PC-9 (cell line): ENCODE measurements around the gene DSCAM. TPM values are rescaled to one million over a fixed set of nuclear protein-coding genes. Genes with fewer than 3 reads are reported as not detected.

ENCODE experiments used
- BruUV-seq: library from RNA; stranded (reverse); fragments of 400-500 nt; replicated peaks from 2 replicates; lab custom pipeline; 2021; lab: Mats Ljungman, UMichigan
- CTCF ChIA-PET: fragments of 300-600 bp; sonication (Branson Sonifier 250); formaldehyde crosslinking; loops from one replicate; lab custom pipeline; 2022; ENCODE audit warnings: antibody characterized with exemption; lab: Charles Lee
- POLR2A ChIA-PET: fragments of 300-600 bp; sonication (Branson Sonifier 250); formaldehyde crosslinking; loops from one replicate; lab custom pipeline; 2022; ENCODE audit warnings: antibody characterized with exemption; ENCODE audit not compliant: unreplicated experiment; lab: Charles Lee
- DNase-seq, 2 experiments: peaks; one replicate each; pipeline versions ENCODE4 v3.0.0 to v3.0.0-alpha.2; 2015 to 2022; ENCODE audit warnings: mixed read lengths in 1 of 2
- H2AFZ ChIP-seq: fragments of 200-600 bp; sonication (generic); 2 replicates; pipeline ENCODE4 v1.8.1; 2017; ENCODE audit warnings: antibody characterized with exemption
- H3F3A ChIP-seq: fragments of 200-600 bp; sonication (generic); 2 replicates; pipeline ENCODE4 v1.8.1; 2017; ENCODE audit warnings: antibody characterized with exemption, mild to moderate bottlenecking, low read depth; ENCODE audit not compliant: insufficient read depth
- H3K27ac ChIP-seq: fragments of 200-600 bp; sonication (generic); 2 replicates; pipeline ENCODE4 v1.6.1; 2016; ENCODE audit warnings: mixed run types
- H3K27me3 ChIP-seq: fragments of 200-600 bp; sonication (generic); 2 replicates; pipeline ENCODE4 v1.6.1; 2016; ENCODE audit warnings: low read depth, mixed run types; ENCODE audit not compliant: insufficient read depth
- H3K36me3 ChIP-seq: fragments of 200-600 bp; sonication (generic); 2 replicates; pipeline ENCODE4 v1.6.1; 2016; ENCODE audit warnings: low read depth, mixed run types
- H3K4me1 ChIP-seq: fragments of 200-600 bp; sonication (generic); replicated peaks from 2 replicates; pipeline ENCODE4 v1.6.1; 2016; ENCODE audit warnings: mixed run types; ENCODE audit not compliant: insufficient read depth
- H3K4me2 ChIP-seq: fragments of 200-600 bp; sonication (generic); 2 replicates; pipeline ENCODE4 v1.6.1; 2017; ENCODE audit warnings: mixed run types
- H3K4me3 ChIP-seq: fragments of 200-600 bp; sonication (generic); 2 replicates; pipeline ENCODE4 v1.6.1; 2016; ENCODE audit warnings: mixed run types
- H3K79me2 ChIP-seq: fragments of 200-600 bp; sonication (generic); 2 replicates; pipeline ENCODE4 v1.6.1; 2017; ENCODE audit warnings: low read depth, mixed run types
- H3K9me2 ChIP-seq: fragments of 200-600 bp; sonication (generic); 2 replicates; pipeline ENCODE4 v1.8.1; 2017; ENCODE audit warnings: mild to moderate bottlenecking; ENCODE audit not compliant: insufficient read depth
- H3K9me3 ChIP-seq: fragments of 200-600 bp; sonication (generic); 2 replicates; pipeline ENCODE4 v1.8.1; 2016; ENCODE audit warnings: low read depth; ENCODE audit not compliant: insufficient read depth
- H4K20me1 ChIP-seq: fragments of 200-600 bp; sonication (generic); 2 replicates; pipeline ENCODE4 v1.8.1; 2017; ENCODE audit not compliant: insufficient read depth
- EZH2 ChIP-seq: fragments of 200-600 bp; sonication (generic); IDR thresholded peaks from 2 replicates; pipeline ENCODE4 v1.8.0; 2017; ENCODE audit warnings: antibody characterized with exemption, low read depth
- intact Hi-C: fragments of 100-400 bp; cut with micrococcal nuclease; formaldehyde crosslinking; loops from one replicate; pipeline ENCODE4 v1.10.0; 2022; ENCODE audit not compliant: unreplicated experiment
- total RNA-seq: library from RNA; stranded (reverse); gene quantifications from 2 replicates; pipeline ENCODE4 v1.2.3, GENCODE V29; 2021
- TF ChIP-seq, protein P1 (sequence below): fragments of 200-600 bp; sonication (generic); conservative IDR thresholded peaks from 2 replicates; pipeline ENCODE4 v1.6.1; 2017; ENCODE audit warnings: mixed run types, antibody characterized with exemption, mild to moderate bottlenecking, moderate library complexity

The DSCAM gene
- total RNA-seq, 1 experiment from 2014 or later = not detected

DNA sequence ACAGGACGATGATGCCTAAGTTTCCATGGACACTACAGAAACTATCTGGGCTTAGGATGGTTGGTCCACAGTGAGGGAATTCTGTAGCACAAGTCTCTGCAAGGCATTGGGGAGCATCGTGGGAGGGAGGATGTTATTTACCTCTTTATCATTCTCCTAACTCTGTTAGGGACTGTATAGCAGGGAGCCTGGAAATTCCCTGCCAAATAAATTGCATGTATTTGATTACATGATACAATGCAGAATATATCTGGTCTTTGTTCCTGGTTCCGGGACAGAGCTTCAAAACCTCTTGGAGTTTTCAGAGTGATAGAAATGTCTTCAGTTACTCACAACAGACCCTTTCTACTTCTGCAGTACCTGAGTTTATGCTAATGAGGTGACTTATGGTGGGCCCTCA, 593.8 kb downstream of the DSCAM start:
- BruUV-seq = no TSS peak

DNA sequence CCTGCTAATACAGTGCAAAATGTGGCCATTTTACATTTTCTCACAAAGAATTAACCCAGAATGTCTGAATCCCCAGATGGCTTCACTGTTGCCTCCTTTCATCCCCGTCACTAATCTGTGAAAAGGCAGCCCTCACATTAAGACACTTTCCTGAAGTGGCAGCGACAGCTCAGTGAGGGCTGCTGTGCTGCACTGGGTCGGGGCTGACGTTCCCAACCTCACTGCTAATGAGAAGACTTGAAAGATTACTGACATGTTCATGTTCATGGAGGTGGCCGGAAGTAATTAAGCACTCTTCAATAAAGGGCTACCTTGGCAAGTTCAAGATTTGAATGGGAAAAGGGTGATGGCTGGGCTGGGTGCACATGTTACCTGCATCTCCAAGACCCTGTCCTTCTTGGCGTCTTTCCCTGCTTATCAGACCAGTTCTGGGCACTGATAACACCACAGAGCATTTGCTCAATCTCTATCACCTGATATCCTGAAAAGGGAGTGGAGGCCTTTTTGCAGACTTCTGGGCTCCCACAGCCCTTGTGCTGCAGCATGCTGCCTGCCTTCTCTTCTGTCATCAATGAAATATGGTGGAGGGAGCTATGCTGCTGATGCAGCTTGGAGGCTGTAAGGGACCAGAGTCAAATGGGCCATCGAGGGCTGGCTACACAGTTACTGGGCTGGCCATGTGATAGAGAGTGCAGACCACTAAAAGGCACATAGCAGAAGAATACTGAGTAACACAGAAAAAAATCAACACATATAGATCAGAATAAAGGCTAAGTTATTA, 596.3 kb downstream of the DSCAM start:
- Histone ChIP-seq H3K27ac (no peak overlapping the region), H3F3A (no peaks in the 10 kb centered on the region), H3K9me2 (no peaks in the 10 kb centered on the region), H3K4me3 (no peak overlapping the region), H3K4me2 (no peak overlapping the region), H3K36me3 (no peaks in the 10 kb centered on the region), H2AFZ (no peak overlapping the region), H3K27me3 (no peaks in the 10 kb centered on the region), H3K79me2 (no peaks in the 10 kb centered on the region), H4K20me1 (no peaks in the 10 kb centered on the region), H3K9me3 (no peaks in the 10 kb centered on the region), H3K4me1 (no peaks in the 10 kb centered on the region)
- CTCF ChIA-PET = no interaction called here
- POLR2A ChIA-PET = no interaction called here
- DNase-seq = no peak
- no peak for TF ChIP-seq EZH2
- TF ChIP-seq, protein P1, sequence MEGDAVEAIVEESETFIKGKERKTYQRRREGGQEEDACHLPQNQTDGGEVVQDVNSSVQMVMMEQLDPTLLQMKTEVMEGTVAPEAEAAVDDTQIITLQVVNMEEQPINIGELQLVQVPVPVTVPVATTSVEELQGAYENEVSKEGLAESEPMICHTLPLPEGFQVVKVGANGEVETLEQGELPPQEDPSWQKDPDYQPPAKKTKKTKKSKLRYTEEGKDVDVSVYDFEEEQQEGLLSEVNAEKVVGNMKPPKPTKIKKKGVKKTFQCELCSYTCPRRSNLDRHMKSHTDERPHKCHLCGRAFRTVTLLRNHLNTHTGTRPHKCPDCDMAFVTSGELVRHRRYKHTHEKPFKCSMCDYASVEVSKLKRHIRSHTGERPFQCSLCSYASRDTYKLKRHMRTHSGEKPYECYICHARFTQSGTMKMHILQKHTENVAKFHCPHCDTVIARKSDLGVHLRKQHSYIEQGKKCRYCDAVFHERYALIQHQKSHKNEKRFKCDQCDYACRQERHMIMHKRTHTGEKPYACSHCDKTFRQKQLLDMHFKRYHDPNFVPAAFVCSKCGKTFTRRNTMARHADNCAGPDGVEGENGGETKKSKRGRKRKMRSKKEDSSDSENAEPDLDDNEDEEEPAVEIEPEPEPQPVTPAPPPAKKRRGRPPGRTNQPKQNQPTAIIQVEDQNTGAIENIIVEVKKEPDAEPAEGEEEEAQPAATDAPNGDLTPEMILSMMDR = no peak
- no TSS peak for BruUV-seq
- intact Hi-C loops = no loop called here

More for the DNA sequence above, 593.8 kb downstream of the DSCAM start:
- Histone ChIP-seq H3K36me3 (no peaks in the 10 kb centered on the region), H3F3A (no peaks in the 10 kb centered on the region), H3K9me2 (no peaks in the 10 kb centered on the region), H3K4me2 (no peak overlapping the region), H3K4me1 (no peaks in the 10 kb centered on the region), H3K4me3 (no peak overlapping the region), H3K27ac (no peak overlapping the region), H3K9me3 (no peaks in the 10 kb centered on the region), H4K20me1 (no peaks in the 10 kb centered on the region), H2AFZ (no peak overlapping the region), H3K27me3 (no peaks in the 10 kb centered on the region; the same call in 1 of the 2 replicates), H3K79me2 (no peaks in the 10 kb centered on the region)
- intact Hi-C loops = no loop called here
- ChIA-PET POLR2A (no interaction called here), CTCF (no interaction called here)
- no peak for TF ChIP-seq EZH2
- TF ChIP-seq, protein P1 = no peak
- no peak for DNase-seq

DNA sequence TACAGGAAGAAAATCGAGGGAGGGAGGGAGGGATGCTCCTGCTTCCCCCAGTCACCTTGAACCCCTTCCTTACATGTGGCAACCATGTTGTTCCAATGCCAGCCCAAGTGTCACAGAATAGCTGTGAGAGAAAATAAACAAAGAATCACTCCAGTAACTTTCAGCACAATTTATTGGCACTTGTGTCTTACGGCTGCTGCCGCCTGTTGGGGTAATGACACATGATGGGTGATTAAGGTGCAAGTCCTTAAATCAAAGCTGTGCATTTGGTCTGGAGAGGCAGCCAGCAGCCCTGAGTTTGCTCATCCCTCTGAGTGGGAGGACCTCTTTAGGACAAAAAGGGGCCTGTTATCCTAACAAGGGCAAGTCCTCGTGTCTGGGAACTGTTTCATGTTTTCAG, 602.0 kb downstream of the DSCAM start:
- Histone ChIP-seq H4K20me1 (no peaks in the 10 kb centered on the region), H3K27me3 (no peaks in the 10 kb centered on the region), H3K4me1 (no peaks in the 10 kb centered on the region), H3K4me3 (no peak overlapping the region), H3K9me3 (no peaks in the 10 kb centered on the region), H3F3A (no peaks in the 10 kb centered on the region), H3K9me2 (no peaks in the 10 kb centered on the region), H3K36me3 (no peaks in the 10 kb centered on the region), H3K79me2 (no peaks in the 10 kb centered on the region), H3K27ac (no peak overlapping the region), H3K4me2 (no peak overlapping the region), H2AFZ (no peak overlapping the region)
- DNase-seq = no peak
- BruUV-seq = no TSS peak
- intact Hi-C loops = no loop called here
- POLR2A ChIA-PET = no interaction called here
- TF ChIP-seq, protein P1 = no peak
- no peak for TF ChIP-seq EZH2
- CTCF ChIA-PET = no interaction called here
